HCT116 (cell line): ENCODE results near the gene ASB6. TPM values are rescaled to one million over a fixed set of nuclear protein-coding genes. Genes with fewer than 3 reads are reported as not detected.
"Not testable (repeated sequence)": the region's sequence is repeated elsewhere in the genome, so short reads cannot be mapped to it uniquely, and the experiment has no call there.

Source experiments
- ATAC-seq: fragments of 200-7000 bp; cut with Tn5 transposase; 2 replicates; pipeline ENCODE4 v1.9.1; 2020; ENCODE audit warnings: mild to moderate bottlenecking, moderate library complexity
- BruUV-seq: library from RNA; stranded (reverse); fragments of 400-500 nt; replicated peaks from 2 replicates; lab custom pipeline; 2021; lab: Mats Ljungman, UMichigan
- CTCF ChIA-PET: fragments of 300-600 bp; sonication (Branson Sonifier 250); formaldehyde crosslinking; loops from one replicate; lab custom pipeline; 2021; ENCODE audit warnings: antibody characterized with exemption; lab: Charles Lee
- POLR2A ChIA-PET: fragments of 300-600, 350-600 bp; sonication (Branson Sonifier 250); formaldehyde crosslinking; loops from one replicate; lab custom pipeline; 2021; ENCODE audit warnings: antibody characterized with exemption; lab: Charles Lee
- RAD21 ChIA-PET, 2 experiments: fragments of 300-600 bp; sonication (Branson Sonifier 250); formaldehyde crosslinking; loops; one replicate each; lab custom pipeline; 2023; ENCODE audit warnings: low total read pairs in 2 of 2; ENCODE audit not compliant: uncharacterized antibody in 2 of 2, unreplicated experiment in 2 of 2, low non-redundant PET in 1 of 2; lab: Charles Lee
- DNase-seq: peaks from one replicate; pipeline ENCODE4 v3.0.0-alpha.2; 2010; ENCODE audit warnings: low read depth, low spot score
- H2AFZ ChIP-seq: fragments of 200-600 bp; shearing (Covaris generic), sonication (generic); 2 replicates; pipeline ENCODE4 v1.6.1; 2017; ENCODE audit warnings: low read depth, mixed run types, mixed read lengths, antibody characterized with exemption, low read length; ENCODE audit not compliant: poor library complexity, severe bottlenecking
- H3K27ac ChIP-seq: 2 replicates; pipeline ENCODE4 v1.5.1; 2012; ENCODE audit warnings: low read depth, low read length
- H3K27me3 ChIP-seq: fragments of 200-600 bp; sonication (generic); 2 replicates; pipeline ENCODE4 v1.6.1; 2016; ENCODE audit warnings: mixed run types, low read length, mixed read lengths; ENCODE audit not compliant: insufficient read depth
- H3K36me3 ChIP-seq, 2 experiments: fragments of 200-500 bp in 1 of 2; fragments of 200-600 bp in 1 of 2; sonication (Bioruptor generic) in 1 of 2; sonication (generic) in 1 of 2; 2 replicates each; pipeline versions ENCODE4 v1.5.1 to v1.6.1; 2014 to 2016; ENCODE audit warnings: low read length in 2 of 2, inconsistent platforms in 1 of 2, mixed read lengths in 1 of 2, mixed run types in 1 of 2; ENCODE audit not compliant: insufficient read depth in 2 of 2, control insufficient read depth in 1 of 2
- H3K4me1 ChIP-seq, 2 experiments: fragments of 200-600 bp in 1 of 2; sonication (generic) in 1 of 2; 2 replicates each; pipeline versions ENCODE4 v1.5.1 to v1.6.1; 2012 to 2017; ENCODE audit warnings: low read length in 2 of 2, inconsistent platforms in 1 of 2, mild to moderate bottlenecking in 1 of 2, mixed read lengths in 1 of 2, mixed run types in 1 of 2, moderate library complexity in 1 of 2; ENCODE audit not compliant: insufficient read depth in 2 of 2, control insufficient read depth in 1 of 2
- H3K4me2 ChIP-seq: fragments of 200-600 bp; sonication (generic); 2 replicates; pipeline ENCODE4 v1.6.1; 2017; ENCODE audit warnings: mixed run types, low read length, mixed read lengths
- H3K4me3 ChIP-seq, 2 experiments: fragments of 200-600 bp in 1 of 2; sonication (generic) in 1 of 2; replicated peaks in 1 of 2; 2 replicates each; pipeline ENCODE4 v1.5.1; 2011 to 2016; ENCODE audit warnings: low read length in 2 of 2, control low read depth in 1 of 2, low read depth in 1 of 2, mild to moderate bottlenecking in 1 of 2, mixed read lengths in 1 of 2, mixed run types in 1 of 2
- H3K79me2 ChIP-seq: fragments of 200-600 bp; sonication (generic); 2 replicates; pipeline ENCODE4 v1.6.1; 2017; ENCODE audit warnings: mild to moderate bottlenecking, mixed run types, low read length, moderate library complexity, mixed read lengths; ENCODE audit not compliant: insufficient read depth
- H3K9ac ChIP-seq: fragments of 200-600 bp; sonication (generic); 2 replicates; pipeline ENCODE4 v1.6.1; 2016; ENCODE audit warnings: low read length, mixed read lengths
- H3K9me2 ChIP-seq: fragments of 200-600 bp; sonication (generic), shearing (Covaris generic); 2 replicates; pipeline ENCODE4 v1.6.1; 2017; ENCODE audit warnings: mixed run types, mild to moderate bottlenecking, moderate library complexity; ENCODE audit not compliant: insufficient read depth
- H3K9me3 ChIP-seq, 2 experiments: fragments of 200-500 bp in 1 of 2; fragments of 200-600 bp in 1 of 2; sonication (Bioruptor generic) in 1 of 2; sonication (generic) in 1 of 2; 2 replicates each; pipeline ENCODE4 v1.6.1; 2014 to 2017; ENCODE audit warnings: low read length in 2 of 2, mixed read lengths in 2 of 2, inconsistent platforms in 1 of 2, low read depth in 1 of 2, mild to moderate bottlenecking in 1 of 2, mixed run types in 1 of 2, moderate library complexity in 1 of 2; ENCODE audit not compliant: control insufficient read depth in 1 of 2, insufficient read depth in 1 of 2
- H4K20me1 ChIP-seq: fragments of 200-600 bp; sonication (generic), shearing (Covaris generic); 2 replicates; pipeline ENCODE4 v1.6.1; 2017; ENCODE audit warnings: mixed run types, mild to moderate bottlenecking, moderate library complexity; ENCODE audit not compliant: insufficient read depth
- POLR2AphosphoS5 ChIP-seq: IDR thresholded peaks from 2 replicates; pipeline ENCODE4 v1.6.1; 2011; ENCODE audit warnings: mild to moderate bottlenecking, low read depth, low read length, moderate library complexity
- RAD21 ChIP-seq: IDR thresholded peaks from 2 replicates; pipeline ENCODE4 v1.6.1; 2012; ENCODE audit warnings: low read depth, mild to moderate bottlenecking
- intact Hi-C: fragments of 100-400 bp; cut with micrococcal nuclease; formaldehyde crosslinking; loops from 2 replicates; pipeline ENCODE4 v1.10.0; 2022
- total RNA-seq: library from RNA; stranded (reverse); gene quantifications from one replicate; pipeline ENCODE4 v1.2.1, GENCODE V29; 2021; ENCODE audit not compliant: unreplicated experiment

The ASB6 gene
- total RNA-seq, 1 experiment from 2014 or later, result 21.6 TPM

DNA sequence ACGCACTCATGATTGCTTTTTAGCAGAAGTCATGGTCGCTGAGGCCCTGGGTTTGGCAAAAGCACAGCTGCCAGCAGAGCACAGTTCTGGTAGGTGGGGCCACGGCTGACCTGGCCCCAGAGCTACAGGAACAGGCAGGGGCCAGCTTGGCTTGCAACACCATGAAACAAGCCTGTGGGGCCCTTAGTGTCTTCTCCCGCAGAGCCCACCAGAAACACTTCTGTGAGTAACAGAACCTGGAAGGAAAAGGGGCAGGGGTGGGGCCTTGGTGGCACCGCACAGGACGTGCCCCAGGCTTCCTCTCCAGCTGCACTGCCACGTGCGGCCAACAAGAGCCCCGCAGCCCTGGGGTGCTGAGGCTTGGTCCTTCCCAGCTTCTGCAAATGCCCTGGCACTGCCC is 4.8 kb downstream of the ASB6 start:
- peaks cover 81% of the 10 kb centered on the region for H3K79me2 ChIP-seq
- H3K4me1 ChIP-seq, result peaks cover 10 to 11% of the 10 kb centered on the region in 2 experiments; a peak in 3 of 4 replicates
- no TSS peak for BruUV-seq
- H3K4me3 ChIP-seq, result no peak overlapping the region
- RAD21 ChIA-PET, result no interaction called here
- TF ChIP-seq POLR2AphosphoS5 (peak; percentile 53; the same call in 1 of the 2 replicates), RAD21 (no peak)
- TF ChIP-seq, all 23 proteins: peak for 1
- DNase-seq (no peak), ATAC-seq (no peak)
- Histone ChIP-seq H3K9me3 (no peaks in the 10 kb centered on the region), H3K27ac (no peak overlapping the region), H4K20me1 (peaks cover 5% of the 10 kb centered on the region; the same call in 1 of the 2 replicates), H3K9ac (no peak overlapping the region), H3K4me2 (no peak overlapping the region), H3K9me2 (no peaks in the 10 kb centered on the region), H2AFZ (no peak overlapping the region), H3K36me3 (peaks cover 37 to 46% of the 10 kb centered on the region in 2 experiments), H3K27me3 (no peaks in the 10 kb centered on the region)
- CTCF ChIA-PET, result interaction anchor here (1.0 kb wide), 1 partner anchor 13 kb away, joined by 3 read pairs; no protein-coding TSS in a partner anchor
- POLR2A ChIA-PET, result interaction anchor here (1.0 kb wide), 1 partner anchor 10 kb away, joined by 3 read pairs; no protein-coding TSS in a partner anchor
- intact Hi-C loops, result no loop called here

DNA sequence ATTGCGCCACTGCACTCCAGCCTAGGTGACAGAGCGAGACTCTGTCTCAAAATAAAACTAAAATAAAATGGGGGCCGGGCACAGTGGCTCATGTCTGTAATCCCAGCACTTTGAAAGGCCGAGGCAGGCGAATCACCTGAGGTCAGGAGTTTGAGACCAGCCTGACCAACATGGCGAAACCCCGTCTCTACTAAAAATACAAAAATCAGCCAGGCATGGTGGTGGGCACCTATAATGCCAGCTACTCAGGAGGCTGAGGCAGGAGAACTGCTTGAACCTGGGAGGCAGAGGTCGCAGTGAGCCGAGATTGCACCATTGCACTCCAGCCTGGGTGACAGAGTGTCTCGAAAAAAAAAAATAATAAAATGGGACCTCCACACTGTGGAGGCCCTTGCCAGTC is 5.6 kb downstream of the ASB6 start:
- H3K4me2 ChIP-seq, RAD21 ChIA-PET, H3K27me3 ChIP-seq, H3K9me3 ChIP-seq, BruUV-seq, ATAC-seq, H3K9ac ChIP-seq, CTCF ChIA-PET, H3K9me2 ChIP-seq, H3K27ac ChIP-seq, H3K4me3 ChIP-seq, intact Hi-C loops, DNase-seq, H2AFZ ChIP-seq, H4K20me1 ChIP-seq: not testable (repeated sequence)
- Histone ChIP-seq H3K79me2 (peaks cover 83% of the 10 kb centered on the region), H3K36me3 (peaks cover 39 to 51% of the 10 kb centered on the region in 2 experiments), H3K4me1 (peaks cover 10 to 11% of the 10 kb centered on the region in 2 experiments; a peak in 3 of 4 replicates)
- POLR2A ChIA-PET, result interaction anchor here (1.0 kb wide), 1 partner anchor 9 kb away, joined by 3 read pairs; no protein-coding TSS in a partner anchor
